HG03060 (cell line): ENCODE results near the gene ABCC4.
A peak's percentile ranks its signal among the peaks of the same experiment; 100 is the strongest.
"Not testable (repeated sequence)": the region's sequence is repeated elsewhere in the genome, so short reads cannot be mapped to it uniquely, and the experiment has no call there.

ENCODE experiments used
- ATAC-seq: cut with Tn5 transposase; IDR thresholded peaks from one replicate; pipeline ENCODE4 v1.9.1; 2021; ENCODE audit warnings: low read depth, moderate number of reproducible peaks; ENCODE audit not compliant: unreplicated experiment

The ABCC4 gene

DNA sequence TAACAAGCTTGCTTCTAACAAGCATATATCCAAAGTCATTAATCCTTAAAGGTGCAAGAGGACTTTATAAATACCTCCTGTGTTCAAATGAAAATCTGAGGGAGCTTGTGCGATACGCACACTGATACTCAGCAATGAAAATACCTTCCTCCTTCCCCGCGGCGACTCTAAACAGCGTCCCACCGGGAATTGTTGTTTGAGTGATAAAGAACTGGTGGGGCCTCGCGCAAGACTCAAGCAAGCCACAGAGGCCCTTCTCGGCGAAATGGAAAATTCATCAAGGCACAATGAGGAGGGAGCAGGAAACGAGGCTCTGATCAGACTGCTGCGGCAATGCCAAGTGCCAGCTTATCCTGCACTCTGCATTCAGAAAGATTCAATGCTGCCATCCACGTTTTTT, 126.7 kb downstream of the ABCC4 start:
- ATAC-seq, result no peak

DNA sequence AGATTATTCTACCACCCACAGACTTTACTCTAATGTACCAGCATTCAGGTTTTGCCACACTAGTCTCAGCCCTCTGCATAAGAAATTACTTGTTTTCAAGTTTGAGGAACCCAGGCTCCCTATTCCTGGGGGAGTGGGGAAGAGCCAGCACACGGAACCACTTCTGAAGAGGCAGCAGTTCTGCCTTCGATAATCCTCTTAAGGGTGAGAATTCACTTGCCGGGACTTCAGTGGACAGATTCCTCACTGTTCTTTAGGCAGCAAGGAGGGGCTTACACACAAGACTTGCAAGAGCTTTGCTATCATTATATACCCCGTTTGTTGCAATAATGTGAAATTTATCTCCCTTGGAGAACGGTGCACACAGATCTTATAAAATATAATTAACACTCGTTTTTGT, 133.1 kb downstream of the ABCC4 start:
- ATAC-seq, result no peak

DNA sequence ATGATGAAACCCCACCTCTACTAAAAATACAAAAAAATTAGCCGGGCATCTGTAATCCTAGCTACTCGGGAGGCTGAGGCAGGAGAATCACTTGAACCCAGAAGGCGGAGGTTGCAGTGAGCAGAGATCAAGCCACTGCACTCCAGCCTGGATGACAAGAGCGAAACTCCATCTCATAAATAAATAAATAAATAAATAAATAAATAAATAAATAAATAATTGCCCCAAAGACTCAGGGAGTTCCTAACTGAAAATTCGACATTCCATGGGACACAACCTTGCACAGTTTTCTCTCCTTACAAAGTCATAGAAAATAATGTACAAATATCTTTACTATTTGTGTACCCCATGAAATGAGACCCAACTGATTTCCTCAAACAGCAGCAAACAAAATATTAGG, 134.2 kb downstream of the ABCC4 start:
- not testable (repeated sequence) for ATAC-seq

DNA sequence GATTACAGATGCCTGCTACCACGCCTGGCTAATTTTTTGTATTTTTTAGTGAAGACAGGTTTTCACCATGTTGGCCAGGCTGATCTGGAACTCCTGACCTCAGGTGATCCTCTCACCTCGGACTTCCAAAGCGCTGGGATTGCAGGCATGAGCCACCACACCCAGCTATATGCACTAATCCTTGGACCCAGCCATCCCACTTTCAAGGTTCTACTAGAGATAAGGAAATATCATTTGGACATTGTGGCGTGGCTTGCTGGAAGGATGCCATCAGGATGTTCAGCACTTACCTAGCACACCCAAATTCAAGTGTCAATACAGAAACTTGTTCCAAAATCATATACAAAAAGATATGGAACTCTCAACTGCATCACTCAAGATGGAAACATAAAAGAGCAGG, 136.4 kb downstream of the ABCC4 start:
- ATAC-seq, result no peak

DNA sequence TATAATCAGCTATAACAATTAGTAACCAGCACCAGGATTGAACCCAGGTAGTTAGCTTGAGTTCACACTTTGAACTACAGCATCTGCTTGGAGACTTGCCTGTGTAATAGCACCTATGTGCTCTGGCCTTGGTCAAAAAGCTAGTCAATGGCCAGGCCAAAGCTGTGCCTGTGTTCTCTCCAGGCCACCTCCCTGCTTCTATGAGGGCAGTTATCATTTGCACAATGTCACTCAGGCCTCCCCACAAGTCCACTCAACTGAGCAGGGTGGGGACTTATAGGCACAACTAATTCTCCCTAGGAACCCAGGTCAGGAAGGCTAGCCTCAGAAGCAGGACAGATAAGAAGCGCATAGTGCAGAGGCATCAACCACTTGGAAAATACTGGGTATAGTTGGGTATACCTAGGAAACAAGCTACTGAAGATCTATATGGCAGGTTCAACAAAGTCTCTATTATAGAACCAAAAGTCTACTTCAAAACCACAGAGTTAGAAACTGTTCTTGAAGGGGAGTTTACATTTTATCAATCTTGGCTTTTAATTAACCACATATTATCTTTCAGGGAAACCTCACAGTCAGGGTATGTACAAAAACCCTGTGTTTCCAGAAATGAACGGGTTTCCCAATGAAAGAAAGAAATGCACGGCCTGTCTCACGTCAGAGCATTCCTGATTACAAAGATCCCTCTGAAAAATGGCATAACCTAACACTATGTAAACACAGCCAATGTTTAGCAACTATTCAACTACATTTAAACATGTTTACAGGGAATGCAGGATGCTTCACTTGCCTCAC, 140.9 kb downstream of the ABCC4 start:
- ATAC-seq, result no peak

DNA sequence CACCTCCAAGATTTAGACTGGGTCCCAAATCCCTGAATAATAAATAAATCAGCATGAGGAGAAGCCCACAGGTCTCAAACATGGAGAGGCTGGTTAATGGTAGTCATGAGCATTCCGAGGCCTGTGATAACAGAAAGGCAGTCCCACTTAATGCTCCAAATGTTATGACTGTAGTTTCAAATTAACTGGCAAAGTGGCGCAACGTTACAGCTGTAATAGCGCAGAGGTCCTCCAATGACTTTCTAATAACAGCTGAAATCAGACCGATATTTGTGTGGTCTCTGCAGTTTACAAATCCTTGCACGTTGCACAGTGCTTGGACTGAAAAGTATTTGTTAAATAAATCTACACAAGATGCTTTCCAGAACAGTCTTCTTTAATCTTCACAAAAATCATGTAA, 141.8 kb downstream of the ABCC4 start:
- ATAC-seq, result no peak

DNA sequence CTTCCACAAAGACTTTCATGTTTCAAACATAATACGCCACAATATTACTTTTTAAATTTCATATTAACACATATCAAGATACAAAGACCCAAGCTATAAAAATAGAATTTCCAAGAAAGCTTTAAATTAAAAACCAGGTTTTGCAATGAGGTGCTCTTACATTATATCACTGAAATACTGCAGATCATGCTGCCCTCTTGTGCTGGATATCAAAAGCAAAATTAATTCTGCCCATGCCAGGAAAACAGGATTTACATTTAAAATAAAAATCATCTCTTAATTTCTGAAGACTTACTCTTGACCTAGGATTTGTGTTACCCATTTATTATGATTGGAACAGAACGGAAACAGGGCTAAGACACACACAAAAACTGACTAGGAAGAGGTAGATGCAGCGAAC, 145.0 kb downstream of the ABCC4 start:
- no peak for ATAC-seq

DNA sequence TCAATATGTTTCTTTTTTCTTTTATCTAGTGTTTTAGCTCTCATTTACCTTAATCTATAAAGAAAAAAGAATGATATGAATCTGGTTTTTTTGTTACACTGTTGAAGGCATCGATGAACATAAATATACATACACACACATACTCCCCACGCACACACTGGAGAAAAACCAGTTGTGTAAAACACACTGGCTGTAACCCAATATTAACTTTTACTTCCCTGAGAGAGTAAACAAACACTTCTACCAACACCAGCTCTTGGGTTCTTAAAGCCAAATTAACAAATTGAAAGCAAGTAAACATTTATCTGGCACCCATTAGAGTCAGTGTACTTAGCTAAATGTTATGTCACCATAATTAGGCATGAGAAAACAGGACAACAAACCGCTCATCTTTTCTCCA, 145.7 kb downstream of the ABCC4 start:
- no peak for ATAC-seq

DNA sequence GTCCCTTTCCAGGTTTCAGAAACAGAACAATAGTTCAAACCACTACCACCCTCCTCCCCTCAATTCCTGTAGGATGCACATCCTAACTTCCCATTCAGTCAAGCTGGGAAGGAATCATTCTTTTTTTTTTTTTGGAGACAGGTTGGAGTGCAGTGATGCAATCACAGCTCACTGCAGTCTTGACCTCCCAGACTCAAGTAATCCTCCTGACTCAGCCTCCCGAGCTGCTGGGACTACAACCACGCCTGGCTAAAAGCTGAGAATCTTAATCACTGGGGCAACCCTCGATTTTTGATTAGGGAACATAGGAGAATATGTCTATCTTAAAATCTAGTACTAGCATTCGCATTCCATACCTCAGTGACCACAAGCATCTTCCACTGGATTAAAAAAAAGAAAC, 146.2 kb downstream of the ABCC4 start:
- no peak for ATAC-seq

DNA sequence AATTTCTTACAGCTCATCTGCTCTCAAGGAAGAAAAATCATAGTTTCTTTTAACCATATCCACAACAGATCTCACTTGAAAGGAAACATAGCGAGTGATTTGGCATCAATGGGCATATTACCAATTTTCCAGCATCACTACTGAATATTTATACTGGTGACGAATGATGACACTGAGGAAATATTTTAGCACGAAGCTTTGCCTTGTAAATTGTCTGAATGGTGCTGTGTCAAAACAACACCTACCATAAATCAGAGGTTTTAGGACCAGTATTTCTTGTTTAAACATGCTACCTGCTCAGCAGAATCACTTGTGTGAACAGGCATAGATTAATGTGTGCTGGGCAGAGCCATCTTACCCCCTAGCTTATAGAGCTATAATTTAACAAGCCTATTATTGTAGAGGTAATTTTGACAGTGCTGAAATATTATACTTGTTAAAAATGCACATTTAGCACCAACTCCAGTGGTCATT, 146.8 kb downstream of the ABCC4 start:
- ATAC-seq, result no peak

DNA sequence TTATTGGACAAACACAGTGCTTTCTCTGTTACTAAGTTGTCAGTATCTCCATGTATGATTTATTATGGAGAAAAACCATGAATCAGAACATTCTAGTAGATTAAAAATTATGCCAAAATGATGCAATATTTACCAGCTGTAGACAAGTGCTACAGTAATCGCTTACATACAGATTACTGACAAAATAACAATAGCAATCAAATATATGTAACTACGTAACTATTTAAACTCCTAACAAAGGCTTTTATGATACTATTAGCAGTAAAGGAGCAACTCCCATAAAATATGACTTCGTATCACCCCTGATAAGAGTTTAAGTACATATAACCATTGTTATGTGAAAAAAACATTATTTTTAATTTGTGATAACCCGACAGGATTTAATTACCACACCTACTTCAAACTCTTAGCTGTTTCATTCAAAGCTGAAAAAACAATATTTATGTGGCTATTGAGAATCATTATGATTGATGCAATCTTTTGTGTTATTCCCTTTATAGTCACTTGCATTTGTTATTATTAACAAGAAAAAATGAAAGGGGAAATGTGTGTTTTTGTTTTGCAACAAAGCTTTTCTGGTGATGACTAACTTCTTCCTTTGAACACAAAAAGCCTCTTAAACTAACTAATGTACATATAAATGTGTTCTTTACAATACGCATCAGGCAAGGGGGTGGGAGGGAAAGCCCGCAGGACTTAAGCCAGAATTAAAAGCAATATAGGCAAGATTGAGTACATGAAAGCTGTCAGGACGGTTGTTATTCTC, 147.4 kb downstream of the ABCC4 start:
- no peak for ATAC-seq

DNA sequence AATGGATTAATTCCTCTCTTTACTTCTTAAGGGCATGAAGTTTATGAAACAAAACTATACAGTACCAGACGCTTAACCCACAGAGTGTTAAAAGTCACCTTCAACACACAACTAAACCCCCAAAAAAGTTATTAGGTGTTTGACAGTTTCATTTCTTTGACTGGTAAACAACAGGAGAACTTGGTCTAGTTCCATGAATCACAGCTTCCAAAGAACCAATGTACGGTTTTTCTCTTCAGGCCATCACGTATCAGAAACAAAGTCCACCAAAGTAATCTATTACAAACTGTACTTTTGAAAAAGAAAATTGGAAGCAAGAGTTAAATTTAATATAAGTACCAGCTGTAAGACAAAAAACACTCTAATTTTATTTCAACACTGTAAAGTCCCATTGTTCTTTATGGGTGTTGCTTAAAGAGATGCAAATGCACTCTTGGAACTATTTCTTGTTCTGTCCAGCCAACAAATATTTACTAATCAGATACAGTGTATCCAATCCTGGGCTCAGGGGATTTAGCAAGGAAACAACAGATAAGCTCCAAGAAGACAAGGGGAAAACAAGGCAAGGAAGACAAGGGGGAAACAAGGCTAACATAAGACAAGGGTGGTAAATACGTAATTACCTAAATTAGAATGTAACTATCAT, 149.2 kb downstream of the ABCC4 start:
- no peak for ATAC-seq

DNA sequence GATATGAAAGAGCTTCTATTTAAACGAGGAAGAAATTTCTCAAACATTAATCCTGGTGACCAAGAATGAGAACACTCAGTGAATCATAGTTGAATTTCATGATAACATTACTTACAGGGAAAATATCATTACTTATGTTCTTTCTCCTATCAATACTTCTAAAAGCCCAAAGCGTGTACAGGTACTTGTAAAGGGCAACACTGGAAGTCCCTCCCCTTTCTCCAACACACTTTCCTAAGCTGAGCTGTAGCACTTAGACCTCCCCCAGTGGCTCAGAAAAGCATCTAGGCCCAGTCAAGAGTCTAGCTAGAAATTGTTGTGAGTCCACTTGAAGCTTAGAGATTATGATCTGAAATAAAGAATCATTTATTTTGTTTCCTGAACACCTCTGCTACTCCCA, 150.7 kb downstream of the ABCC4 start:
- ATAC-seq, result no peak

DNA sequence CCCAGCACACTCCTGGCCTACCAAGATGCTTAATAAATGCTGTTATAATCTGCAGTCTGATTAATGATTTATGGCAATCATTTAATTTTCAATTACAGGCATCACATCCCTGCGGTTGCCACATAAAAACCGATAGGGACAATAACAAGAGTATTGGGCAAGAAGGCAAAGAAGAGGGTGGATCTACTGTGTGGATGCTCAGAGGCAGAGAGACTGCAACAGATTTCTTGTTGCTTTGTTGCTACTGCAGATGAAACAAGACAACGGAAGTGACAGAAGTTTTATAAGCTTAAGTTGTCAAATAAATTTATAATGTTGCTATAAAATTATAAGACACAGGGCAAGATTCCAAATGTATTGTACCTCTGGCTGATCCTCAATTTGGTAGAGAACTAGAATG, 154.8 kb downstream of the ABCC4 start:
- ATAC-seq, result no peak

DNA sequence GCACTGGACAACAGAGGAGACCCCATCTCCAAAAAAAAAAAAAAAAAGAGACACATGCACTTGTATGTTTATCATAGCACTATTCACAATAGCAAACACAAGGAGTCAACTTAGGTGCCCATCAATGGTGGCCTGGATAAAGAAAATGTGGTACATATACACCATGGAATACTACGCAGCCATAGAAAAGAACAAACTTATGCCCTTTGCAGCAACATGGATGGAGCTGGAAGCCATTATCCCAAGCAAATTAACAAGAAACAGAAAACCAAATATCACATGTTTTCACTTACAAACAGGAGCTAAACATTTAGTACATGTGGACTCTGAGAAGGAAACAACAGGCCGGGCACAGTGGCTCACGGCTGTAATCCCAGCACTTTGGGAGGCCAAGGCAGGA, 155.7 kb downstream of the ABCC4 start:
- ATAC-seq, result no peak

DNA sequence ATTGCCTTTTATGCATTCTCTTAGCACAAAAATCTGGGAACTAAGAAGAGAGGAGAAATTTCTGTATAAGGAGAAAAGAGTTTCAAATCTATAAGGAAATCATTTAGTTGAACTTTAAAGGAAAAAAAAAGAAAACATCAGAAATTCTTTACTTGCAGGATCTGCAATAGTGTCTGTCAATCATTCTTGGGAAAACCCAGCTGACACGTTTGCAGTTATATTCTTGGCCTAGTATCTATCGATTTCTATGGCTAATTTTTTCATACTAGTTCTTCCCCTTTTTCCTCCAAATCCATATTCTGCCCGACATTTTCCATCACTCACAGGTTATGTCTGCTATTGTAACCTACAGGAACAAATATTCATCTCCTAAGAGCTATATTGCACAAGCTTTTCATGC, 160.7 kb downstream of the ABCC4 start:
- no peak for ATAC-seq

DNA sequence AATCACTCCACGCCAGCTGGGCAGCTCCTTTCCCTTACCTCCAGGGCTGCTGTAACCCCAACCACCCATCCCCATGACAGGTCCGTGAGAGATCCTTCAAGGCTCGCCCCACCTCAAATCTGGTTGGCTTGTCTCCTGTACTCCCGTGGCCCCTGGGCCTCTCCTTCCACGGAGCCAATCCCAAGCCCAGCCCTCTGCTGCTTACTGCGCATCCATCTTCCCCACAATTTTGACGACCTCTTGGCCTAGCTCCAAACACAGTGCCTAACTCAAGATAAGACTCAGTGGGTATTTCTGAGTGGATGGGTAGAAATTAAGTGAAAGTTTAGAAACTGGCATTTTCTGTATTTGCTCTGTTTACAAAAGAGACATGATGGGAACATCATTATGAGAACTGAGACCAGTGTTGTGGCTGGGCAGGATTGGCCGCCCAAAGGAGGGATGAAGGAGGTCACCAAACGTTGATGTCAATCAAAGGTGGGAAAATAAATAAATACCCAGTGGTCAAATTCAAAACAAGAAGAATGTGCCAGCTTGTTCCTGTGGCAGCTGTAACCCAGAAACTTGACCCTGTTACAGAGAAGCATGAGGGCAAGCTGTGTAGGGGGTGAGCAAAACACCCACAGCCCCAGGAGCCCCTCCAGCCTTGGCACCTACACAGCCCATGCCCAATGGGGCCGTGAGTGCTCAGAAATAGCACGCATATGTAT, 162.2 kb downstream of the ABCC4 start:
- no peak for ATAC-seq

DNA sequence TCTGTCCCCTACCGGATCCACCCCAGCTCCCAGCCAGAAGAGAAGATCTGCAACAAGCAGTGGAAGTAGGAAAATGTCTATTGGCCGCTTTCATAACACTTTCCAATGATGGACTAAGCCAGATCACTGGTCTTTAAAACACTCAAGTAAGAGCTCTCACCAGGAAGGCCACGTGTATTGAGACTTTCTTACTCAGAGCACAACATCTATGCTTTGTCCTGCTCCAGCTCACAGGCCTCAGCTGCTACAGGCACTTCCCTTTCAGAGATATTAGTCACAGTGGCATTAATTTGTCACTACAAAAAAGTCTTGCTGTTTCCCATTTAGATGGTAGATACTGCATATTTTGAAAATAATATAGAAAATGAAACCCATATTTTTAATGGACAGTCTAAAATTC, 164.2 kb downstream of the ABCC4 start:
- ATAC-seq, result peak; percentile 90

DNA sequence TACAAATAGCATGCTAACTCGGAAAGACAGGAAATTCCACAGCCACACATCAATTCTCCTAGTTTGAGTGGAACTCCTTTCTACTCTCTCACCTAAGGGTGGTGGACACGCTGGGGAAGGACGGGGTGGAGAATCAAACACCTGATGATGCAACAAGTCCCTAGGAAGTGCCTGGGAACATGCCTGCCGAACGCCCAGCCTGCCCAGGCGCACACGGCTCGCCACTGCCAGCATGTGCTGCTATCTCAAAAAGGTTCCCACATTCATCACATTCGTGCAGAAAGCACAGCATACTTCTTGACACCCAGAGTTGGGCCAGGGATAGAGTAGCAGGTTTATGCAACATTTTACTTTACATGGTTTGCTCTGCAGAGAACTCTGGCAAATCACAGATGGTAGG, 164.6 kb downstream of the ABCC4 start:
- no peak for ATAC-seq

DNA sequence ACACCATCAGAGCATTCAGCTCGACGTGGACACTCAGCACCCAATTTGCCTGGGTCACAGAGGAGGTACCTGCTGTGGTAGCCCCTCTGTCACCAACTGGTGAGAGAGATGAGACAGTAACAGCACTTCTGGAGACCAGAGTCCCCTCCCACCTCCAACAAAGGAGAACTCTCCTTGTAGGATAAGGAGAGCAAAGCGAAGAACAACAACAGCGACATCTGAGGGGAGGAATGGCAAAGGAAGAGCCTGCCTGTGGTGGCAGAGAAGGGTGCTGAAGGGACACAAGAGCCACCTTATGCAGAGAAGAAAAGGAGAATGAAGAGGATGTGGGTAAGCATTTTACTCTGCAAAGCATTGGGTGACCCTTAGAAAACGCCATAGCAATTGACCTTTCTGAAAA, 167.8 kb downstream of the ABCC4 start:
- no peak for ATAC-seq

DNA sequence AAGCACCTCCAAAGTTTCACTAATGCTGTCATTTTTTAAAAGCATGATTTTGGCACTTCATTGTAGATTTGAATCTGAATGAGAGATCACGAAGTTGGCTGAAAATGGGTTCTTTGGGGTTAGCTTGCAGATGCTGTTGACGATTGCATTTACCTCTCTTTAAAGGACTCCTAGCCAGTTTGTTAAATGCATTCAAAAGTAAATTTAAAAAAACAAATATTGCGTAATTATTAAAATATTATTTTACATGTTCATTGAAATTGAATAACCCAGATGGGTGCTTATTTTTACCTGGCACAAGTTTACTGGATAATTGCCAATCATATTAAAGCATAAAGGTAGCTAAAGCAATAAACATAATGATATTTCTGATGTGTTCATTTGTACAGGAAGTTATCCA, 172.2 kb downstream of the ABCC4 start:
- ATAC-seq, result no peak
